A549 (cell line): Measurements from ENCODE around the gene PAFAH1B2. TPM values are rescaled to one million over a fixed set of nuclear protein-coding genes. Genes with fewer than 3 reads are reported as not detected.
A peak's percentile ranks its signal among the peaks of the same experiment; 100 is the strongest.

ENCODE experiments used
- BHLHE40 ChIP-seq: IDR thresholded peaks from 2 replicates; pipeline ENCODE4 v1.6.1; 2012; ENCODE audit warnings: low read depth, low read length, inconsistent platforms
- CHD4 ChIP-seq: fragments of 200-600 bp; sonication (generic); IDR thresholded peaks from 2 replicates; pipeline ENCODE4 v1.6.1; 2016; ENCODE audit warnings: antibody characterized with exemption, mild to moderate bottlenecking, borderline replicate concordance
- EHMT2 ChIP-seq: fragments of 200-600 bp; sonication (generic); IDR thresholded peaks from 2 replicates; pipeline ENCODE4 v1.6.1; 2016; ENCODE audit warnings: antibody characterized with exemption, low read depth, mild to moderate bottlenecking, moderate library complexity
- GATA3 ChIP-seq: IDR thresholded peaks from 2 replicates; pipeline ENCODE4 v1.6.1; 2012; ENCODE audit warnings: borderline replicate concordance
- HDAC2 ChIP-seq: fragments of 200-600 bp; sonication (generic); IDR thresholded peaks from 2 replicates; pipeline ENCODE4 v1.6.1; 2016
- HEYL ChIP-seq: fragments of 250-450 bp; sonication (Bioruptor Pico); IDR thresholded peaks from 2 replicates; pipeline ENCODE4 v1.8.0; 2021; ENCODE audit warnings: mild to moderate bottlenecking, moderate library complexity
- HOXB5 ChIP-seq: fragments of 250-450 bp; sonication (Bioruptor Pico); IDR thresholded peaks from 2 replicates; pipeline ENCODE4 v1.5.0; 2020; ENCODE audit warnings: mild to moderate bottlenecking, moderate library complexity
- JUN ChIP-seq, 2 experiments: fragments of >200 bp; sonication (Bioruptor Twin); formaldehyde crosslinking; IDR thresholded peaks; 2 replicates in 1 of 2; 3 replicates in 1 of 2; pipeline ENCODE4 v1.6.1; 2016 to 2017
- KDM1A ChIP-seq: fragments of 200-600 bp; sonication (generic); IDR thresholded peaks from 2 replicates; pipeline ENCODE4 v1.6.1; 2016; ENCODE audit warnings: low read depth, mild to moderate bottlenecking
- MAFK ChIP-seq: fragments of 450-650 bp; IDR thresholded peaks from 2 replicates; pipeline ENCODE4 v1.6.1; 2014; ENCODE audit not compliant: partially characterized antibody
- NPAS2 ChIP-seq: fragments of 250-450 bp; sonication (Bioruptor Pico); IDR thresholded peaks from 2 replicates; pipeline ENCODE4 v1.8.0; 2022; ENCODE audit warnings: mild to moderate bottlenecking, moderate library complexity, borderline replicate concordance
- NR3C1 ChIP-seq: fragments of >200 bp; sonication (Bioruptor Twin); formaldehyde crosslinking; IDR thresholded peaks from 3 replicates; pipeline ENCODE4 v1.6.1; 2017
- POLR2A ChIP-seq: IDR thresholded peaks from 2 replicates; pipeline ENCODE4 v1.6.1; 2012; ENCODE audit warnings: mild to moderate bottlenecking, low read length
- RAD21 ChIP-seq, 2 experiments: fragments of >200 bp in 1 of 2; sonication (Bioruptor Twin) in 1 of 2; formaldehyde crosslinking in 1 of 2; IDR thresholded peaks in 1 of 2; conservative IDR thresholded peaks in 1 of 2; 2 replicates in 1 of 2; 3 replicates in 1 of 2; pipeline ENCODE4 v1.6.1; 2012 to 2018; ENCODE audit warnings: inconsistent platforms in 1 of 2
- RARB ChIP-seq: fragments of 250-450 bp; sonication (Bioruptor Pico); IDR thresholded peaks from 2 replicates; pipeline ENCODE4 v1.8.0; 2021; ENCODE audit warnings: mild to moderate bottlenecking, moderate library complexity
- RCOR1 ChIP-seq: fragments of 150-350 bp; IDR thresholded peaks from 2 replicates; pipeline ENCODE4 v1.6.1; 2014; ENCODE audit warnings: antibody characterized with exemption, low read length, low read depth
- TFCP2L1 ChIP-seq: fragments of 250-450 bp; sonication (Bioruptor Pico); IDR thresholded peaks from 2 replicates; pipeline ENCODE4 v1.5.0; 2021; ENCODE audit warnings: mild to moderate bottlenecking
- ZNF302 ChIP-seq: fragments of 250-450 bp; sonication (Bioruptor Pico); IDR thresholded peaks from 2 replicates; pipeline ENCODE4 v1.9.0; 2021; ENCODE audit warnings: inconsistent platforms, mild to moderate bottlenecking, moderate library complexity
- ZSCAN20 ChIP-seq: fragments of 250-450 bp; sonication (Bioruptor Pico); IDR thresholded peaks from 2 replicates; pipeline ENCODE4 v1.8.0; 2022; ENCODE audit warnings: mild to moderate bottlenecking, moderate library complexity
- polyA plus RNA-seq, 4 experiments: library from polyadenylated mRNA; depleted of rRNA in 3 of 4; stranded (reverse); fragments of >200 nt; fragmentation: RNase III in 1 of 4; extraction: RNeasy Plus Mini Kit Qiagen cat#74134 plus additional on column Dnase treatment in 1 of 4; gene quantifications; 2 replicates in 3 of 4; 3 replicates in 1 of 4; pipeline ENCODE4 v1.2.3, GENCODE V29; 2011 to 2017
- TF ChIP-seq, protein P1 (sequence below): fragments of >200 bp; sonication (Bioruptor Twin); formaldehyde crosslinking; IDR thresholded peaks from 3 replicates; pipeline ENCODE4 v1.5.1; 2016
- TF ChIP-seq, protein P2 (sequence below): fragments of >200 bp; sonication (Bioruptor Twin); formaldehyde crosslinking; IDR thresholded peaks from 3 replicates; pipeline ENCODE4 v1.6.1; 2016
- TF ChIP-seq, protein P3 (sequence below): fragments of 250-450 bp; sonication (Bioruptor Pico); IDR thresholded peaks from 2 replicates; pipeline ENCODE4 v1.5.0; 2020; ENCODE audit warnings: low read depth, mild to moderate bottlenecking, moderate library complexity
- TF ChIP-seq, protein P4 (sequence below): fragments of 150-350 bp; IDR thresholded peaks from 2 replicates; pipeline ENCODE4 v1.6.1; 2014; ENCODE audit warnings: low read depth, mild to moderate bottlenecking, low read length
- TF ChIP-seq, protein P5 (sequence below): IDR thresholded peaks from 2 replicates; pipeline ENCODE4 v1.6.1; 2012
- TF ChIP-seq, protein P6 (sequence below): fragments of 250-450 bp; sonication (Bioruptor Pico); IDR thresholded peaks from 2 replicates; pipeline ENCODE4 v1.5.0; 2021; ENCODE audit warnings: mild to moderate bottlenecking, moderate library complexity, borderline replicate concordance

Gene PAFAH1B2
- polyA plus RNA-seq, 2 of the 4 experiments (the other 2 are of a cell fraction) = 32.9 to 55.3 TPM

DNA sequence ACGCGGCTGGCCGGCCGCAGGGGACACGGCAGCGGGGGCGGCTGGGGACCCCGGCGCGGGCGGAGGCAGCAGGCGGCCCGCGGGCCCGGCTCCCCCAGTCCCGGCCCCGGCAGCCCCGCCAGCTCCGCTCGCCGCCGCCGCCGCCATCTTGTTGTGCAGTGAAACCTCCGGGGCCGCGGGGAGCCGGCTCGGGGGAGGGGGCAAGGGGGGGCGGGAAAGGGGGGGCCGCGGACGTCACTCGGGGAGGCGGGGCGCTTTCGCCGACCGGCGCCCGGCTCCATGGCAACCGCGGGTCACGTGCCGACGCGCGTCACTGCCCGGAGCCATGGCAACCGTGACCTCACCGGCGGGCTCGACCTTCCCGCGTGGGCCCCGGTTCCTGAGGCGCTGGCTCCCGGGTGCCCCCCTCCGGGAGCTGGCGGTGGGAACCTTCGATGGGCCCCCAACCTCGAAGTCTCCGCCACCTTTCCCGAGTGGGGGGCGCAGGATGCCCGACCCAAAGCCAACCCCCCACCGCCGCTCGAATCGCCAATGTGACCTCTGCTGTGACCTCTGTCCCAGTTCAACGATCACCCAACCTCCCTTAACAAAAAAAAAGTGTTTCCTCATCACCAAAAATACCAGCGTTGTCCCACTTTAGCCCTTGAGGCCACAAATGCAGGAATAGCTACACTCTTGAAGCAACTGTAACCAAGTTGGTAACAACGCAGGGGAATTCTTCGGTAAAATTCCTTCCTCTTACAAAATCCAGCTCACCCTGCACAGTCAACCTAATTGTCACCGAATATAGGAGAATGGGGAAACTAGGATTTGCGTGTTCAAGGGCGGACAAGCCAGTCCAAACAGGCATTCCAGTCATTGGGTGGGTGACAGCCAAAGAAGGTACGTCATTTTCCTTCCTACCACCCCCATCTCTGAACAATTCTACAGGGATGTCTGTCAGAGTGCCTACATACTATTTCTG, 45.5 kb upstream of the PAFAH1B2 start, which contains the start of gene SIK3 (continued):
- TF ChIP-seq, protein P1, sequence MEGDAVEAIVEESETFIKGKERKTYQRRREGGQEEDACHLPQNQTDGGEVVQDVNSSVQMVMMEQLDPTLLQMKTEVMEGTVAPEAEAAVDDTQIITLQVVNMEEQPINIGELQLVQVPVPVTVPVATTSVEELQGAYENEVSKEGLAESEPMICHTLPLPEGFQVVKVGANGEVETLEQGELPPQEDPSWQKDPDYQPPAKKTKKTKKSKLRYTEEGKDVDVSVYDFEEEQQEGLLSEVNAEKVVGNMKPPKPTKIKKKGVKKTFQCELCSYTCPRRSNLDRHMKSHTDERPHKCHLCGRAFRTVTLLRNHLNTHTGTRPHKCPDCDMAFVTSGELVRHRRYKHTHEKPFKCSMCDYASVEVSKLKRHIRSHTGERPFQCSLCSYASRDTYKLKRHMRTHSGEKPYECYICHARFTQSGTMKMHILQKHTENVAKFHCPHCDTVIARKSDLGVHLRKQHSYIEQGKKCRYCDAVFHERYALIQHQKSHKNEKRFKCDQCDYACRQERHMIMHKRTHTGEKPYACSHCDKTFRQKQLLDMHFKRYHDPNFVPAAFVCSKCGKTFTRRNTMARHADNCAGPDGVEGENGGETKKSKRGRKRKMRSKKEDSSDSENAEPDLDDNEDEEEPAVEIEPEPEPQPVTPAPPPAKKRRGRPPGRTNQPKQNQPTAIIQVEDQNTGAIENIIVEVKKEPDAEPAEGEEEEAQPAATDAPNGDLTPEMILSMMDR = no peak
- TF ChIP-seq MAFK (no peak), ZSCAN20 (no peak), NPAS2 (CRISPR knock-in tag) (no peak), RAD21 (conservative IDR thresholded peaks at IDR 0.05 in 1 of 2, IDR thresholded peaks at IDR 0.05 in 1 of 2) (0 out of 5 replicates have a peak, but pooled peaks of 1 of the 2 experiments have one; percentile 32), ZNF302 (CRISPR knock-in tag) (no peak), NR3C1 (no peak), POLR2A (peak; percentile 36; the same call in 1 of the 2 replicates), HOXB5 (CRISPR knock-in tag) (no peak), RARB (CRISPR knock-in tag) (no peak), RCOR1 (no peak), CHD4 (no peak), JUN (IDR thresholded peaks at IDR 0.05) (peak; percentile 44 to 69; a peak in 1 of 5 replicates), EHMT2 (no peak), KDM1A (no peak), HEYL (CRISPR knock-in tag) (no peak), BHLHE40 (peak; percentile 66), GATA3 (no peak), TFCP2L1 (no peak), HDAC2 (no peak)
- TF ChIP-seq, protein P2, sequence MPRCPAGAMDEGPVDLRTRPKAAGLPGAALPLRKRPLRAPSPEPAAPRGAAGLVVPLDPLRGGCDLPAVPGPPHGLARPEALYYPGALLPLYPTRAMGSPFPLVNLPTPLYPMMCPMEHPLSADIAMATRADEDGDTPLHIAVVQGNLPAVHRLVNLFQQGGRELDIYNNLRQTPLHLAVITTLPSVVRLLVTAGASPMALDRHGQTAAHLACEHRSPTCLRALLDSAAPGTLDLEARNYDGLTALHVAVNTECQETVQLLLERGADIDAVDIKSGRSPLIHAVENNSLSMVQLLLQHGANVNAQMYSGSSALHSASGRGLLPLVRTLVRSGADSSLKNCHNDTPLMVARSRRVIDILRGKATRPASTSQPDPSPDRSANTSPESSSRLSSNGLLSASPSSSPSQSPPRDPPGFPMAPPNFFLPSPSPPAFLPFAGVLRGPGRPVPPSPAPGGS = peak; percentile 72
- TF ChIP-seq, protein P3, sequence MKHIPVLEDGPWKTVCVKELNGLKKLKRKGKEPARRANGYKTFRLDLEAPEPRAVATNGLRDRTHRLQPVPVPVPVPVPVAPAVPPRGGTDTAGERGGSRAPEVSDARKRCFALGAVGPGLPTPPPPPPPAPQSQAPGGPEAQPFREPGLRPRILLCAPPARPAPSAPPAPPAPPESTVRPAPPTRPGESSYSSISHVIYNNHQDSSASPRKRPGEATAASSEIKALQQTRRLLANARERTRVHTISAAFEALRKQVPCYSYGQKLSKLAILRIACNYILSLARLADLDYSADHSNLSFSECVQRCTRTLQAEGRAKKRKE (CRISPR knock-in tag) = no peak
- TF ChIP-seq, protein P4, sequence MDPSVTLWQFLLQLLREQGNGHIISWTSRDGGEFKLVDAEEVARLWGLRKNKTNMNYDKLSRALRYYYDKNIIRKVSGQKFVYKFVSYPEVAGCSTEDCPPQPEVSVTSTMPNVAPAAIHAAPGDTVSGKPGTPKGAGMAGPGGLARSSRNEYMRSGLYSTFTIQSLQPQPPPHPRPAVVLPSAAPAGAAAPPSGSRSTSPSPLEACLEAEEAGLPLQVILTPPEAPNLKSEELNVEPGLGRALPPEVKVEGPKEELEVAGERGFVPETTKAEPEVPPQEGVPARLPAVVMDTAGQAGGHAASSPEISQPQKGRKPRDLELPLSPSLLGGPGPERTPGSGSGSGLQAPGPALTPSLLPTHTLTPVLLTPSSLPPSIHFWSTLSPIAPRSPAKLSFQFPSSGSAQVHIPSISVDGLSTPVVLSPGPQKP = no peak
- TF ChIP-seq, protein P5, sequence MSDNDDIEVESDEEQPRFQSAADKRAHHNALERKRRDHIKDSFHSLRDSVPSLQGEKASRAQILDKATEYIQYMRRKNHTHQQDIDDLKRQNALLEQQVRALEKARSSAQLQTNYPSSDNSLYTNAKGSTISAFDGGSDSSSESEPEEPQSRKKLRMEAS = peak; percentile 71
- TF ChIP-seq, protein P6, sequence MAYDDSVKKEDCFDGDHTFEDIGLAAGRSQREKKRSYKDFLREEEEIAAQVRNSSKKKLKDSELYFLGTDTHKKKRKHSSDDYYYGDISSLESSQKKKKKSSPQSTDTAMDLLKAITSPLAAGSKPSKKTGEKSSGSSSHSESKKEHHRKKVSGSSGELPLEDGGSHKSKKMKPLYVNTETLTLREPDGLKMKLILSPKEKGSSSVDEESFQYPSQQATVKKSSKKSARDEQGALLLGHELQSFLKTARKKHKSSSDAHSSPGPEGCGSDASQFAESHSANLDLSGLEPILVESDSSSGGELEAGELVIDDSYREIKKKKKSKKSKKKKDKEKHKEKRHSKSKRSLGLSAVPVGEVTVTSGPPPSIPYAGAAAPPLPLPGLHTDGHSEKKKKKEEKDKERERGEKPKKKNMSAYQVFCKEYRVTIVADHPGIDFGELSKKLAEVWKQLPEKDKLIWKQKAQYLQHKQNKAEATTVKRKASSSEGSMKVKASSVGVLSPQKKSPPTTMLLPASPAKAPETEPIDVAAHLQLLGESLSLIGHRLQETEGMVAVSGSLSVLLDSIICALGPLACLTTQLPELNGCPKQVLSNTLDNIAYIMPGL = no peak
